Transverse colon (tissue), 4 donors: ENCODE measurements around the gene WDR64.

Experiments
- POLR2AphosphoS5 ChIP-seq, 3 donors: sonication (generic); formaldehyde crosslinking; IDR thresholded peaks; one replicate each; pipeline ENCODE4 v1.6.1; 2016; ENCODE audit warnings: antibody characterized with exemption in 3 of 3
- TF ChIP-seq, protein P1 (sequence below), 5 experiments: fragments of 200-600 bp in 3 of 5; fragments of 450-650 bp in 2 of 5; sonication (generic) in 3 of 5; IDR thresholded peaks; 1 replicate in 2 of 5; 2 replicates in 3 of 5; pipeline ENCODE4 v1.5.1; 2016 to 2017; ENCODE audit warnings: antibody characterized with exemption in 5 of 5, inconsistent platforms in 3 of 5, mild to moderate bottlenecking in 2 of 5, moderate library complexity in 1 of 5

DNA sequence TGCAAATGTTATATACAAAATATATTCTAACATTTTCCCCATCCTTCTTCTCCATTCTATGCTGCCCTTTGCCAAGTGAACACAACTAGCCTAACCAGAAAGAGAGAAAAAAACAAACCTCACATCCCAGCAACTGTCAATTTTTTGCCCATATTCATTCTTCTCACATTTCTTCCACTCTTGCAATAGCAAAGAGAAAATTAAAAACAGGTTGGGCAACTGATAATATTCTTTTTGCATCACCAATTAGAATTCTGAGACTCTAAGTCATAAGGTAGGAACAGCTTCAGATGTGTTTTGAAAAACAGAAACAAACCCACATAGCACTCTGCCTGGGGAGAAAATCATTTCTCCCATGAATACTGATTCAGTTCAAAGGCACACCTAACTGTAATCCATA, 170.8 kb downstream of the WDR64 start:
- TF ChIP-seq, protein P1, sequence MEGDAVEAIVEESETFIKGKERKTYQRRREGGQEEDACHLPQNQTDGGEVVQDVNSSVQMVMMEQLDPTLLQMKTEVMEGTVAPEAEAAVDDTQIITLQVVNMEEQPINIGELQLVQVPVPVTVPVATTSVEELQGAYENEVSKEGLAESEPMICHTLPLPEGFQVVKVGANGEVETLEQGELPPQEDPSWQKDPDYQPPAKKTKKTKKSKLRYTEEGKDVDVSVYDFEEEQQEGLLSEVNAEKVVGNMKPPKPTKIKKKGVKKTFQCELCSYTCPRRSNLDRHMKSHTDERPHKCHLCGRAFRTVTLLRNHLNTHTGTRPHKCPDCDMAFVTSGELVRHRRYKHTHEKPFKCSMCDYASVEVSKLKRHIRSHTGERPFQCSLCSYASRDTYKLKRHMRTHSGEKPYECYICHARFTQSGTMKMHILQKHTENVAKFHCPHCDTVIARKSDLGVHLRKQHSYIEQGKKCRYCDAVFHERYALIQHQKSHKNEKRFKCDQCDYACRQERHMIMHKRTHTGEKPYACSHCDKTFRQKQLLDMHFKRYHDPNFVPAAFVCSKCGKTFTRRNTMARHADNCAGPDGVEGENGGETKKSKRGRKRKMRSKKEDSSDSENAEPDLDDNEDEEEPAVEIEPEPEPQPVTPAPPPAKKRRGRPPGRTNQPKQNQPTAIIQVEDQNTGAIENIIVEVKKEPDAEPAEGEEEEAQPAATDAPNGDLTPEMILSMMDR (IDR thresholded peaks at IDR 0.05): no peak
- no peak for TF ChIP-seq POLR2AphosphoS5 (IDR thresholded peaks at IDR 0.05)
